BLaER1 treated with 17β-estradiol and CSF1 and Interleukin-3, amounts not matched to agents 10 nM and 100 nM (cell line): ENCODE data around the gene NID1.
A peak's percentile ranks its signal among the peaks of the same experiment; 100 is the strongest.
"Not testable (repeated sequence)": the region's sequence is repeated elsewhere in the genome, so short reads cannot be mapped to it uniquely, and the experiment has no call there.

Experiments used
- H3K27ac ChIP-seq, 11 experiments: shearing (Covaris generic); formaldehyde crosslinking; 2 replicates each; pipeline ENCODE4 v1.8.1; 2022
- H3K27me3 ChIP-seq, 11 experiments: shearing (Covaris generic); formaldehyde crosslinking; 2 replicates each; pipeline ENCODE4 v1.8.1; 2022
- H3K36me3 ChIP-seq, 11 experiments: shearing (Covaris generic); formaldehyde crosslinking; 2 replicates each; pipeline ENCODE4 v1.8.1; 2022
- H3K4me1 ChIP-seq, 10 experiments: shearing (Covaris generic); formaldehyde crosslinking; 2 replicates each; pipeline ENCODE4 v1.8.1; 2022
- H3K4me2 ChIP-seq, 11 experiments: shearing (Covaris generic); formaldehyde crosslinking; 2 replicates each; pipeline ENCODE4 v1.8.1; 2022
- H3K4me3 ChIP-seq, 10 experiments: shearing (Covaris generic); formaldehyde crosslinking; 2 replicates each; pipeline ENCODE4 v1.8.1; 2022
- H3K9ac ChIP-seq, 11 experiments: shearing (Covaris generic); formaldehyde crosslinking; 2 replicates each; pipeline ENCODE4 v1.8.1; 2022
- H3K9me3 ChIP-seq, 11 experiments: shearing (Covaris generic); formaldehyde crosslinking; replicated peaks in 1 of 11; 2 replicates each; pipeline ENCODE4 v1.8.1; 2022
- H4K20me1 ChIP-seq, 11 experiments: shearing (Covaris generic); formaldehyde crosslinking; 2 replicates each; pipeline ENCODE4 v1.8.1; 2022
- Cebpa-rat ChIP-seq, 11 experiments: shearing (Covaris generic); IDR thresholded peaks; 2 replicates each; pipeline ENCODE4 v1.8.1; 2022

NID1 gene

DNA sequence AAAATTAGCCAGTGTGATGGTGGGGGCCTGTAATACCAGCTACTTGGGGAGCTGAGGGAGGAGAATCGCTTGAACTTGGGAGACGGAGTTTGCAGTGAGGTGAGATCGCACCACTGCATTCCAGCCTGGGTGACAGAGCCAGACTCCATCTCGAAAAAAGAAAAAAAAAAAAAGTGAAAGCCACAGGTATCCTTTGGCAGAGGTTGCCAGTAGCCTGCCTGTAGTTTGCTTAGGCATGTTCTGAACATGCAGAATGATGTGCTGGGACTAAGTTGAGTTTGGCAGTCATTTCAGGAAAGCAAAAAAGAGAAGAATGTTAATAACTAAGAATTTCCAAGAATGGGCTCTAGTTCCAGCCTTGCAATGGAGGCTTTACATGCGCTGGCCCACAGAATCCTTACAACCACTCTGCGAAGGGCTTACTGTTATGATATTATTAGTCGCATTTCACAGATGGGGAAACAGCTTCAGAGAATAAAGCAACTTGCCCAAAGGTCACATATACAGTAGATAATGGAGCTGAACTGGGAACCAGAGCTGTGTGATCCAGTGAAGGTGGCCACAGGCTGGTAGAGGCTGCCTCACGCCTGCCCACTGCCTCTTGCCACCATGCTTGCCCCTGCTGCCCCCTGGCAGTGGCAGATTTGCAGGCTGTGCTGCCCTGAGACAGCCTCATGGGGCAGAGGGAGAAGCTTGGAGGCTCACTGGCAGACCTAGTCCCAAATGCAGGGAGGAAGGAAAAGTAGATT lies 131.7 kb downstream of the NID1 start:
- Histone ChIP-seq H3K9ac (peak overlapping the region in 9 of 11 experiments; percentile 64 to 84 (median 81); a peak in 17 of 22 replicates), H3K4me2 (peak overlapping the region; percentile 75 to 94 (median 84)), H3K4me1 (peaks cover 71 to 100% (median 98%) of the 10 kb centered on the region in 10 experiments), H3K27me3 (no peaks in the 10 kb centered on the region), H3K36me3 (no peaks in the 10 kb centered on the region), H4K20me1 (no peaks in the 10 kb centered on the region), H3K4me3 (no peak overlapping the region), H3K27ac (peak overlapping the region in 10 of 11 experiments; percentile 30 to 100 (median 98); a peak in 21 of 22 replicates), H3K9me3 (no peaks in the 10 kb centered on the region)
- no peak for TF ChIP-seq Cebpa-rat (IDR thresholded peaks at IDR 0.05)

DNA sequence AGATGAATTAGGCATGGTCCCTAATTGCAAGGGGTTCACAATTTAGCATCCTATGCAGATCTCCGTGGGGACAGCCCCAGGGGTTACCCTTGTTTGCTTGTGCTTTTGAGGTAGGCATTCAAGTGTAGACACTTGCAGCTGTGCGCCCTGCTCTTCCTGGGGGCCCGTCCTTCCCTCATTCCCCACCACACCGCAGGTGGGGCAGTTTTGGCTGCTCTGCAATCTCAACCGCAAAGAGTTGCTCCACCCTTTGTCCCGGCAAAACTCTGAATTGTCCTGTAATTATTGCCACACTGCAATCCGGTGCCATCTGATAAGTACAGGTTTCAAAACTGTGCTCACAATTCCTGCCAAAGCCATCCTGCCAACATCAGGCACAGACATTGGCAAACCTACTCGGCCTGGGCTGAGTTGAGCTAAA lies 132.8 kb downstream of the NID1 start:
- peak overlapping the region in 2 of 10 experiments; percentile 2 to 6; a peak in 2 of 20 replicates for H3K4me3 ChIP-seq
- peak overlapping the region in 10 of 11 experiments; percentile 19 to 84 (median 79); a peak in 19 of 22 replicates for H3K9ac ChIP-seq
- peaks cover 61 to 97% (median 93%) of the 10 kb centered on the region in 10 experiments for H3K4me1 ChIP-seq
- TF ChIP-seq Cebpa-rat (IDR thresholded peaks at IDR 0.05) = peak in 10 of 11 experiments; percentile 48 to 100 (median 100); a peak in 19 of 22 replicates
- H3K27me3 ChIP-seq = no peaks in the 10 kb centered on the region
- peak overlapping the region in 10 of 11 experiments; percentile 21 to 100 (median 98); a peak in 19 of 22 replicates for H3K27ac ChIP-seq
- H3K9me3 ChIP-seq = no peaks in the 10 kb centered on the region
- H3K36me3 ChIP-seq = no peaks in the 10 kb centered on the region
- no peaks in the 10 kb centered on the region for H4K20me1 ChIP-seq
- H3K4me2 ChIP-seq = peak overlapping the region; percentile 75 to 94 (median 84)

DNA sequence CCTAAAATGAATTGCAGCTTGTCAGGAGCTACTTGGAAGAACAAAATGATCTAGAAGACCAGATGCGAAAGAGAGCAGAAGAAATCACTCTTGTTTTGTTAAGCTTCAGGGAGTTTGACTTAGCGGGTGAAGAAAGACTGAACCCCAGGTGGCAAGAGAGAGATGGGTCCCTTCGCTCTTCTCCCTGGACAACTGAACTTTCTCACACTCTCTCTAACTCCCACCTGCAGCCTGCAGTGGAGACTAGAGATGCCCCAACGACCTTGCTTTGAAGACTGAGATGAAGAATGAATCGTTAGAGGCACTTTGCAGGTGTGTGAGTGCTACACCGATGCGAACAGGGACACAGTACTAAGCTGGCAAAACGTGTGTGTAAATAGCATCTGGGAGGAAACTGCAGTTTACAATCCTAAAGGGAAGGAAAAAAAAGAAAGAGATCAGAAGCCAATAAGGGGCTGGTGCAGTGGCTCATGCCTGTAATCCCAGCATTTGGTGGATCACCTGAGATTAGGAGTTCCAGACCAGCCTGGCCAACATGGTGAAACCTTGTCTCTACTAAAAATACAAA lies 133.6 kb downstream of the NID1 start:
- TF ChIP-seq Cebpa-rat (IDR thresholded peaks at IDR 0.05) = no peak
- no peaks in the 10 kb centered on the region for H4K20me1 ChIP-seq
- peak overlapping the region; percentile 75 to 94 (median 84) for H3K4me2 ChIP-seq
- H3K27me3 ChIP-seq = no peaks in the 10 kb centered on the region
- no peak overlapping the region for H3K4me3 ChIP-seq
- peak overlapping the region in 10 of 11 experiments; percentile 14 to 84 (median 79); a peak in 19 of 22 replicates for H3K9ac ChIP-seq
- peak overlapping the region in 10 of 11 experiments; percentile 8 to 100 (median 98); a peak in 19 of 22 replicates for H3K27ac ChIP-seq
- H3K36me3 ChIP-seq = no peaks in the 10 kb centered on the region
- H3K9me3 ChIP-seq = no peaks in the 10 kb centered on the region
- H3K4me1 ChIP-seq = peaks cover 53 to 88% (median 84%) of the 10 kb centered on the region in 10 experiments

DNA sequence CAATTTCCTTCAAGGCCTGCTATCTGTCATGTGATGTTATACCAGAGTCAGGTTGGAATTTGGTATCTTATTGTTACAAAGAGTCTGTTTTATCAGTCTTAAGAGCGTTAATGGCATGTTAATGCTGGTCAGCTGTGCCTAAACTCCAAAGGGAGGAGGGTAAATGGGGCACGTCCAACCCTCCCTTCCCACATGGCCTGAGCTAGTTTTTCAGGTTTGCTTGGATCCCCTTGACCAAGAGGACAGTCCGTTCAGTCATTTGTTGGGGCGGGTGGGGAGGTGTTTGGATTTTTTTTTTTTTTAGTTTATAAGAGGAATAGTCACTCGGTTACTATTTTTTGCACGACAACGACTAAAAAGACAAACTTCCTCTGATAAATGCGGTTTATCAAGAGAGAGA lies 134.3 kb downstream of the NID1 start:
- Histone ChIP-seq H3K36me3 (no peaks in the 10 kb centered on the region), H3K27me3 (no peaks in the 10 kb centered on the region), H4K20me1 (no peaks in the 10 kb centered on the region), H3K4me1 (peaks cover 47 to 83% (median 77%) of the 10 kb centered on the region in 10 experiments), H3K4me2 (peak overlapping the region; percentile 75 to 94 (median 84)), H3K9me3 (no peaks in the 10 kb centered on the region), H3K4me3 (no peak overlapping the region), H3K27ac (peak overlapping the region in 9 of 11 experiments; percentile 94 to 100 (median 99); a peak in 18 of 22 replicates), H3K9ac (peak overlapping the region in 8 of 11 experiments; percentile 74 to 84 (median 81); a peak in 12 of 22 replicates)
- TF ChIP-seq Cebpa-rat (IDR thresholded peaks at IDR 0.05) = no peak

DNA sequence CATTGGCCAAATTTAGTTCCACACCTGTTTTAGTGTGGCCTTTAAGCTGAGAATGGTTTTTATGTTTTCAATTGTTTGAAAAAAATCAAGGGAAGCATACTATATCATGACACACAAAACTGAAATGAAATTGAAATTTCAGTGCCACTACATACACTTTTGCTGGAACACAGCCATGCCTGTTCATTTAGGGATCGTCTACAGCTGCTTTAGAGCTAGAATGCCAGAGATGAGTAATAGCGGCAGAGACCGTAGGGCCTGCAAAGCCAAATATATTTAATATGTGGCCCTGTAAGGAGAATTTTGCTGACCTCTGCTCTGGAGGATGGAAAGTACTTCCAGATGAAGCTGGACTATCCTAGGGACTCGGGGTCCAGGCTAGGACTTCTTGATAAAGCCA lies 135.7 kb downstream of the NID1 start:
- no peak for TF ChIP-seq Cebpa-rat (IDR thresholded peaks at IDR 0.05)
- Histone ChIP-seq H3K27me3 (no peaks in the 10 kb centered on the region), H3K9me3 (no peaks in the 10 kb centered on the region)

DNA sequence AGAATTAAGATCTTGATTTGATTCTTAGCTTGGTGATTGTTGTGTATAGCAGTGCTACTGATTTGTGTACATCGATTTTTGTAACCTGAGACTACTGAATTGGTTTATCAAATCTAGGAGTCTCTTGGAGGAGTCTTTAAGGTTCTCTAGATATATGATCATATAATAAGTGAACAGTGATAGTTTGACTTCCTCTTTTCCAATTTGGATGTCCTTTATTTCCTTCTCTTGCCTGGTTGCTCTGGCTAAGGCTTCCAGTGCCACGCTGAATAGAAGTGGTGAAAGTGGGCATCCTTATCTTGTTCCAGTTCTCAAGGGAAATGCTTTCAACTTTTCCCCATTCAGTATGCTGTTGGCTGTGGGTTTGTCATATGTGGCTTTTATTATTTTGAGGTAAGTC lies 136.7 kb downstream of the NID1 start:
- no peaks in the 10 kb centered on the region for H4K20me1 ChIP-seq

More for the DNA sequence above, 135.7 kb downstream of the NID1 start:
- peak overlapping the region in 9 of 11 experiments; percentile 60 to 100 (median 98); a peak in 18 of 22 replicates for H3K27ac ChIP-seq
- peak overlapping the region in 3 of 11 experiments; percentile 0 to 34 (median 21); a peak in 4 of 22 replicates for H3K9ac ChIP-seq
- H3K4me3 ChIP-seq = no peak overlapping the region
- no peaks in the 10 kb centered on the region for H3K36me3 ChIP-seq
- no peaks in the 10 kb centered on the region for H4K20me1 ChIP-seq
- H3K4me1 ChIP-seq = peaks cover 42 to 81% (median 74%) of the 10 kb centered on the region in 10 experiments
- peak overlapping the region in 8 of 11 experiments; percentile 1 to 87 (median 82); a peak in 13 of 22 replicates for H3K4me2 ChIP-seq

DNA sequence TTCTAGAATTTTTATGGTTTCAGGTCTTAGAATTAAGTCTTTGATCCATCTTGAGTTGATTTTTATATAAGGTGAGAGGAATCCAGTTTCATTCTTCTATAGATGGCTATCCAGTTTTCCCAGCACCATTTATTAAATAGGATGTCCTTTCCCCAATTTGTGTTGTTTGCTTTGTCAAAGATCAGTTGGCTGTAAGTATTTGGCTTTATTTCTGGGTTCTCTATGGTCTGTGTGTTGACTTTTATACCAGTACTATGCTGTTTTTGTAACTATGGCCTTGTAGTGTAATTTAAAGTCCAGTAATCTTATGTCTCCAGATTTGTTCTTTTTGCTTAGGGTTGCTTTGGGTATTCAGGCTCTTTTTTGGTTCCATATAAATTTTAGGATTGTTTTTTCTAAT lies 137.3 kb downstream of the NID1 start:
- not testable (repeated sequence) for H3K27me3 ChIP-seq, H4K20me1 ChIP-seq, H3K9ac ChIP-seq, H3K9me3 ChIP-seq, H3K4me3 ChIP-seq, H3K36me3 ChIP-seq
- Histone ChIP-seq H3K4me2 (peak overlapping the region in 5 of 11 experiments; percentile 52 to 87 (median 84); a peak in 7 of 22 replicates), H3K27ac (peak overlapping the region in 8 of 11 experiments; percentile 2 to 100 (median 98); a peak in 10 of 22 replicates), H3K4me1 (peaks cover 43 to 81% (median 74%) of the 10 kb centered on the region in 10 experiments)

More for the DNA sequence above, 136.7 kb downstream of the NID1 start:
- no peak for TF ChIP-seq Cebpa-rat (IDR thresholded peaks at IDR 0.05)
- Histone ChIP-seq H3K4me3 (no peak overlapping the region), H3K9ac (no peak overlapping the region), H3K36me3 (no peaks in the 10 kb centered on the region), H3K27me3 (no peaks in the 10 kb centered on the region), H3K4me1 (peaks cover 43 to 81% (median 74%) of the 10 kb centered on the region in 10 experiments), H3K27ac (peak overlapping the region in 9 of 11 experiments; percentile 60 to 100 (median 98); a peak in 14 of 22 replicates), H3K4me2 (peak overlapping the region in 7 of 11 experiments; percentile 21 to 87 (median 84); a peak in 13 of 22 replicates), H3K9me3 (no peaks in the 10 kb centered on the region)
